IPS-15b (cell line): Measurements from ENCODE around the gene MTCL1.
A peak's percentile ranks its signal among the peaks of the same experiment; 100 is the strongest.

Experiments used
- H3K27me3 ChIP-seq: one replicate; pipeline ENCODE4 v1.6.1; 2013; ENCODE audit warnings: low read length; ENCODE audit not compliant: control insufficient read depth, insufficient read depth
- H3K36me3 ChIP-seq: one replicate; pipeline ENCODE4 v1.6.1; 2013; ENCODE audit warnings: low read length; ENCODE audit not compliant: control insufficient read depth, insufficient read depth
- H3K4me1 ChIP-seq: one replicate; pipeline ENCODE4 v1.6.1; 2013; ENCODE audit warnings: mild to moderate bottlenecking, low read length; ENCODE audit not compliant: control insufficient read depth, insufficient read depth
- H3K4me3 ChIP-seq: one replicate; pipeline ENCODE4 v1.5.1; 2013; ENCODE audit warnings: low read depth, low read length
- H3K9ac ChIP-seq: one replicate; pipeline ENCODE4 v1.6.1; 2013; ENCODE audit warnings: low read depth, mild to moderate bottlenecking, low read length
- H3K9me3 ChIP-seq: one replicate; pipeline ENCODE4 v1.6.1; 2013; ENCODE audit warnings: mild to moderate bottlenecking, low read length; ENCODE audit not compliant: control insufficient read depth, insufficient read depth

Gene MTCL1

GRCh38 chr18:8705961-8706790 is 820 bp downstream of the MTCL1 start:
- H3K36me3 ChIP-seq = no peaks in the 10 kb centered on the region
- H3K9ac ChIP-seq = peak overlapping the region; percentile 65
- peaks cover 18% of the 10 kb centered on the region for H3K4me1 ChIP-seq
- peak overlapping the region; percentile 79 for H3K4me3 ChIP-seq
- H3K9me3 ChIP-seq = no peaks in the 10 kb centered on the region
- peaks cover 11% of the 10 kb centered on the region for H3K27me3 ChIP-seq

- Histone ChIP-seq H3K36me3 (no peaks in the 10 kb centered on the region), H3K27me3 (peaks cover 11% of the 10 kb centered on the region), H3K9ac (peak overlapping the region; percentile 65), H3K9me3 (no peaks in the 10 kb centered on the region), H3K4me1 (peaks cover 18% of the 10 kb centered on the region), H3K4me3 (peak overlapping the region; percentile 79)
Observed at GRCh38 chr18:8706791-8707555, 1.6 kb downstream of the MTCL1 start.

- Histone ChIP-seq H3K9ac (no peak overlapping the region), H3K27me3 (peaks cover 11% of the 10 kb centered on the region), H3K9me3 (no peaks in the 10 kb centered on the region), H3K36me3 (no peaks in the 10 kb centered on the region), H3K4me1 (peaks cover 25% of the 10 kb centered on the region), H3K4me3 (peak overlapping the region; percentile 79)
Observed at GRCh38 chr18:8707556-8708300, 2.4 kb downstream of the MTCL1 start.

- Histone ChIP-seq H3K27me3 (peaks cover 8% of the 10 kb centered on the region), H3K4me3 (peak overlapping the region; percentile 27), H3K9ac (no peak overlapping the region), H3K36me3 (no peaks in the 10 kb centered on the region), H3K4me1 (peaks cover 21% of the 10 kb centered on the region), H3K9me3 (no peaks in the 10 kb centered on the region)
Observed at GRCh38 chr18:8708670-8709069, 3.3 kb downstream of the MTCL1 start.

GRCh38 chr18:8709248-8710059 is 4.1 kb downstream of the MTCL1 start:
- Histone ChIP-seq H3K9ac (no peak overlapping the region), H3K27me3 (peaks cover 4% of the 10 kb centered on the region), H3K4me3 (no peak overlapping the region), H3K4me1 (peaks cover 18% of the 10 kb centered on the region), H3K36me3 (no peaks in the 10 kb centered on the region), H3K9me3 (no peaks in the 10 kb centered on the region)

GRCh38 chr18:8711736-8712135 is 6.4 kb downstream of the MTCL1 start:
- Histone ChIP-seq H3K4me1 (peaks cover 28% of the 10 kb centered on the region), H3K36me3 (no peaks in the 10 kb centered on the region), H3K4me3 (no peak overlapping the region), H3K9ac (no peak overlapping the region), H3K27me3 (peaks cover 1% of the 10 kb centered on the region), H3K9me3 (no peaks in the 10 kb centered on the region)

- peaks cover 3% of the 10 kb centered on the region for H3K36me3 ChIP-seq
- no peaks in the 10 kb centered on the region for H3K9me3 ChIP-seq
- H3K4me3 ChIP-seq = no peak overlapping the region
- no peaks in the 10 kb centered on the region for H3K27me3 ChIP-seq
- H3K4me1 ChIP-seq = peaks cover 35% of the 10 kb centered on the region
- no peak overlapping the region for H3K9ac ChIP-seq
Observed at GRCh38 chr18:8713691-8714090, 8.3 kb downstream of the MTCL1 start.

- peaks cover 34% of the 10 kb centered on the region for H3K4me1 ChIP-seq
- H3K9me3 ChIP-seq = no peaks in the 10 kb centered on the region
- H3K4me3 ChIP-seq = no peak overlapping the region
- no peaks in the 10 kb centered on the region for H3K27me3 ChIP-seq
- H3K9ac ChIP-seq = no peak overlapping the region
- H3K36me3 ChIP-seq = peaks cover 3% of the 10 kb centered on the region
Observed at GRCh38 chr18:8715599-8715998, 10.2 kb downstream of the MTCL1 start.

GRCh38 chr18:8717011-8717770 is 11.8 kb downstream of the MTCL1 start:
- H3K4me1 ChIP-seq = peaks cover 33% of the 10 kb centered on the region
- H3K4me3 ChIP-seq = no peak overlapping the region
- peaks cover 8% of the 10 kb centered on the region for H3K36me3 ChIP-seq
- no peaks in the 10 kb centered on the region for H3K9me3 ChIP-seq
- no peak overlapping the region for H3K9ac ChIP-seq
- H3K27me3 ChIP-seq = no peaks in the 10 kb centered on the region

- no peaks in the 10 kb centered on the region for H3K27me3 ChIP-seq
- H3K4me1 ChIP-seq = peaks cover 31% of the 10 kb centered on the region
- peaks cover 8% of the 10 kb centered on the region for H3K36me3 ChIP-seq
- no peak overlapping the region for H3K9ac ChIP-seq
- H3K4me3 ChIP-seq = no peak overlapping the region
- H3K9me3 ChIP-seq = no peaks in the 10 kb centered on the region
Observed at GRCh38 chr18:8718401-8718913, 13.1 kb downstream of the MTCL1 start.
